Fibroblast of pulmonary artery (primary cell): Measurements from ENCODE around the gene STMP1.

Experiments
- DNase-seq: peaks from one replicate; pipeline ENCODE4 v3.0.0-alpha.2; 2010; ENCODE audit warnings: low read depth
- H3K4me3 ChIP-seq: replicated peaks from 2 replicates; pipeline ENCODE4 v1.5.1; 2011; ENCODE audit warnings: low read depth, mild to moderate bottlenecking, control low read depth, low read length, moderate library complexity
- TF ChIP-seq, protein P1 (sequence below): IDR thresholded peaks from 2 replicates; pipeline ENCODE4 v1.5.1; 2011; ENCODE audit warnings: mild to moderate bottlenecking, control low read depth, low read length, inconsistent platforms; ENCODE audit errors: missing control alignments

The STMP1 gene

DNA sequence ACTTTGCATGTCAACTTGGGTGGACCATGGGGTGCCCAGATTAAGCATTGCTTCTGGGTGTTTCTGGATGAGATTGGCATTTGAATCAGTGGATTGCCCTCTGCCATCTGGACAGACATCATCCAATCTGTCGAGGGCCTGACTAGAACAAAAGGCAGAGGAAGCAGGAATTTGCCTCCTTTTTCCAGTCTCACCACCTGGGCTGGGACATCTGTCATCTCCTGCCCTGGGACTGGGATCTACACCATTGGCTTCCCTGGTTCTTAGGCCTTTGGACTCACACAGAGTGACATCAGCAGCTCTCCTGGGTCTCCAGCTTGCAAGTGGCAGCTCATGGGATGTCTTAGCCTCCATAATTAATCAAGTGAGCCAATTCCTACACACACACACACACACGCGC is 55.4 kb downstream of the STMP1 start:
- no peak overlapping the region for H3K4me3 ChIP-seq
- TF ChIP-seq, protein P1, sequence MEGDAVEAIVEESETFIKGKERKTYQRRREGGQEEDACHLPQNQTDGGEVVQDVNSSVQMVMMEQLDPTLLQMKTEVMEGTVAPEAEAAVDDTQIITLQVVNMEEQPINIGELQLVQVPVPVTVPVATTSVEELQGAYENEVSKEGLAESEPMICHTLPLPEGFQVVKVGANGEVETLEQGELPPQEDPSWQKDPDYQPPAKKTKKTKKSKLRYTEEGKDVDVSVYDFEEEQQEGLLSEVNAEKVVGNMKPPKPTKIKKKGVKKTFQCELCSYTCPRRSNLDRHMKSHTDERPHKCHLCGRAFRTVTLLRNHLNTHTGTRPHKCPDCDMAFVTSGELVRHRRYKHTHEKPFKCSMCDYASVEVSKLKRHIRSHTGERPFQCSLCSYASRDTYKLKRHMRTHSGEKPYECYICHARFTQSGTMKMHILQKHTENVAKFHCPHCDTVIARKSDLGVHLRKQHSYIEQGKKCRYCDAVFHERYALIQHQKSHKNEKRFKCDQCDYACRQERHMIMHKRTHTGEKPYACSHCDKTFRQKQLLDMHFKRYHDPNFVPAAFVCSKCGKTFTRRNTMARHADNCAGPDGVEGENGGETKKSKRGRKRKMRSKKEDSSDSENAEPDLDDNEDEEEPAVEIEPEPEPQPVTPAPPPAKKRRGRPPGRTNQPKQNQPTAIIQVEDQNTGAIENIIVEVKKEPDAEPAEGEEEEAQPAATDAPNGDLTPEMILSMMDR, result no peak

DNA sequence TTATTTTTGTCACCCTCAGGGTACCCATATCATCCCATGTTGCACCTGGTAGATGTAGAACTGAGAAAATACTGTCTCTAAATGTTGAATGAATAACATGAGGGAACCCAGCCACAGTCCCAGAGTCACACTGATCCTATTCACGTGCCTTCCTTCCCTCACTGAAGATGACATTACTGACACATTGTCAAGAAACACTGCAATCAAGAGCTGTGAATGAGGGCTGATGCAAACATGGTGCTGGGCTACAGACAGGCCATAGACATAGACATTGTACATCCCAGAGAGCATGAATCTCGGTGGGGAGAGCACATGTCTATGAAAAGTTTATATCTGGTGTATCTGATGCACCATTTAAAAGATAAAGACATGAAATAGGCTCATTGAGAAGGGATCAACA is 55.9 kb downstream of the STMP1 start:
- DNase-seq, result no peak
- H3K4me3 ChIP-seq, result no peak overlapping the region
- TF ChIP-seq, protein P1, result no peak

More for the DNA sequence above, 55.4 kb downstream of the STMP1 start:
- DNase-seq, result no peak

DNA sequence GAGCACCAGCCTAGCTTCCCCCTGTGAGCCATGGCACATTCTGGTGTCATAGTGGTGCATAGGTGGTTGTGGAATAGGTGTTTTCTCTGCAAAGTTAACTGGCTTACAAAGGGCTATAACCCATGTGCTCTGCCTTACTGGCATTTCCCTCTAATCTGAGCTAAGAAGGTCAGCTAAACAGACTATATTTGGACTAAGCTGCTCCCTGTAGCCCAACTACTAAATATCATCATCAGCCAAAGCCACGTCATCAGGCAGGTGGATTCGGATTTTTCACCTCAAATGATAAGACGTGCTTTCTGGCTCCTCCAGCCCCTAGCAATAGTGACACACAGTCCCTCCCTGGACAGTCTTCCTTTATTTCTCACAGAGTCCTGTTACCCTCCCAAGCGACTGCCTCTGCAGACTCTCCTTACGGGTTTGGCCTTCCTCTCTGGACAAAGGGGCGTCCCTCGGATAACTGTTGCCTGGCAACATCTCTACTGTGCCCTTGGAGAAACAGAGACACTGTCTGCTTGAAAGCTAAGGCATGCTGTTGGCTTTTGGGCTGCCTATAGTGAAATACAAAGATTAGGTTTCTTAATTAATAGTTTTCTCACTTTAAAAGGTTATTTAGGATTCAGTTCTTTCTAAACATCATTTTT is 56.6 kb downstream of the STMP1 start:
- TF ChIP-seq, protein P1, result no peak
- DNase-seq, result no peak

DNA sequence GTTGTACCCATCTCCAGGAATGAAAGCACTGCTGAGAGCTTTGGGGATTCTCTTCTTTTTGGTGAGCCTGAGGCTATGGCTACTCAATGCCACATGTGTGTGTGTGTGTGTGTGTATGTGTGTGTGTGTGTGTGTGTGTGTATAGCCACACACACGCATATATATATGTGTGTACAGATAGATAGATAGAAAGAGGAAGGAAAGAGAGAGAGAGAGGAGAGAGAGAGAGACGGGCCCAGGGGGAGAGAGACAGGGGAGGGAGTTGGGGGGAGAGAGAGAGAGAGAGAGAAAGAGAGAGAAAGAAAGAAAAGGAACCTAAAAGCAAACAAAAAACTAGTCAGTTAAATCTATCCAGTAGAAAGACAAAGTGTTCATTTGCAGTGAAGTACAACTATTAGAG is 57.4 kb downstream of the STMP1 start:
- no peak overlapping the region for H3K4me3 ChIP-seq
- DNase-seq, result no peak
- TF ChIP-seq, protein P1, result no peak

More for the DNA sequence above, 56.6 kb downstream of the STMP1 start:
- no peak overlapping the region for H3K4me3 ChIP-seq

GRCh38 chr7:135721198-135721820 is 59.0 kb downstream of the STMP1 start:
- DNase-seq, result no peak
- H3K4me3 ChIP-seq, result no peak overlapping the region
- TF ChIP-seq, protein P1, result no peak

DNA sequence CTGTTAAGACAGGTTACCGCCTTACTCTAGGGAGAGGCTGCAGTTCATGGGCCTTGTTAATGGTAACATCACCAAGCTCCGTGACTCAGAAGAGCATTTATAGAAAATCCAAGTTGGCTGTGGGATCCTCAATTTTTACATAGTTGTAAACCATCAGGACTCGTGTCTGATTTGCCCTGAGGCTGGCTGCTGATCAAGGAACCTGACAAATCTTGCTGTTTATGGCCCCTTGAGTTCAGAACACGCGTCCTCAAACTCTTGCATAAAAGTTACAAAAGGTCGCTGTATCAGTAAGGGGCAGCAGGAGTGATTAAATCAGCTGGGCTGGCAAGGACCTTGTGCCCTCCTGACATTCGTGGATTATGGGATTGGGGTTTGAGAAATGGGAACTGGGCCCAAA is 61.1 kb downstream of the STMP1 start:
- TF ChIP-seq, protein P1, result no peak
- no peak overlapping the region for H3K4me3 ChIP-seq
- no peak for DNase-seq
